ENCODE data around the gene HHAT.

HHAT gene

DNA sequence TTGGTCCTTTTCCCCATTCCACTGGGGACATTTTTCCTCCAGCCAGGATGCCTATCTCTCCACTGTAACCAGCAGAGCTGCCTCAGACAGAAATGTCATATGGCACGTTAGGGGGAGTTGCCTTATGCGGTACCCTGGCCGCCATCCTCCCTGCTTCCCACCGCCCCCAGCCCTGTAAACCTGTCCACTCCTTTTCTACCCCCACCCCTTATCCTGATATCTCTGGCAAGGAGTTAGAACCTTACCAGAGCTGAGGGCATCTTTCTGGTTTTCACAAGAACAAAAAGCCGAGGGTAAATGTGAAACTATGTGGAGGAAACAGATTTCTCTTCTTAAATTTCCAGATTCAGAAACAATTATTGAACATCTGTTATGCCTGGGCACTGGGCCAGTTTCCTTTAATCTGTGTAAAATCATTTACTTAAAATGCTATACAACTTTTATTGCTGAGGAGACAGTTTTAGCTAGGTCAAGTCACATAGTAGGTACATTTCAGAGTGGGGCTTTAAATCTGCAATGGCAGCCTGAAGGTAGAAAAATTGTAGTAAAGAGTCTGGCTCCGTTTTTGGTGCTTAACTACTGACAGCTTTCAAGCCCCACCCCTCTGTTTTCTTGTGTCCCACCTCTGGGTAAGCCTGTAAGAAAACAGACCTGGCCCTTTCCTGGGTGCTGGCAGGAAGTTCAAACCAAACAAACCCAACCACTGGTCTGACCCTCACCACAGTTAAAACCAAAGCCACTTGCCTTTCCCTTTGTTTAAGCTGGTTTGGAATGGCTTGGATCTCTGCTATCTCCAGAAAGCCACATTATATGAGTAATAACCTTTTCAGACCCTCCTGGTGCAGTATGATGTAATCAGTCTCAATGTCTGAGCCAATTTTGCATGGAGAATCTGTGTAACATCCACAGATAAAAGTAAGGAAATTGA, 319.0 kb downstream of the HHAT start:
- Histone ChIP-seq H3K27me3 (ENCODE audit: insufficient read depth, low read length, poor library complexity, severe bottlenecking) (no peaks in the 10 kb centered on the region), H3K4me1 (ENCODE audit: insufficient read depth, low read length, poor library complexity, severe bottlenecking) (peaks cover 10% of the 10 kb centered on the region), H3K9me3 (ENCODE audit: insufficient read depth, low read depth, low read length) (no peaks in the 10 kb centered on the region), H3K4me2 (ENCODE audit: low read depth, low read length, poor library complexity, severe bottlenecking) (no peak overlapping the region), H3K36me3 (ENCODE audit: insufficient read depth, low read length) (no peaks in the 10 kb centered on the region), H3K79me2 (ENCODE audit: insufficient read depth, low read length) (no peaks in the 10 kb centered on the region), H3K4me3 (ENCODE audit: low read length, poor library complexity, severe bottlenecking) (no peak overlapping the region), H3K9ac (ENCODE audit: low read depth, low read length, poor library complexity, severe bottlenecking) (no peak overlapping the region), H3F3A (ENCODE audit: low read depth) (no peaks in the 10 kb centered on the region), H4K20me1 (ENCODE audit: insufficient read depth, low read length, poor library complexity, severe bottlenecking) (no peaks in the 10 kb centered on the region), H2AFZ (ENCODE audit: low read length) (no peak overlapping the region), H3K9me2 (replicated peaks; ENCODE audit: low read depth, low read length) (no peaks in the 10 kb centered on the region)
- TF ChIP-seq, protein P1, sequence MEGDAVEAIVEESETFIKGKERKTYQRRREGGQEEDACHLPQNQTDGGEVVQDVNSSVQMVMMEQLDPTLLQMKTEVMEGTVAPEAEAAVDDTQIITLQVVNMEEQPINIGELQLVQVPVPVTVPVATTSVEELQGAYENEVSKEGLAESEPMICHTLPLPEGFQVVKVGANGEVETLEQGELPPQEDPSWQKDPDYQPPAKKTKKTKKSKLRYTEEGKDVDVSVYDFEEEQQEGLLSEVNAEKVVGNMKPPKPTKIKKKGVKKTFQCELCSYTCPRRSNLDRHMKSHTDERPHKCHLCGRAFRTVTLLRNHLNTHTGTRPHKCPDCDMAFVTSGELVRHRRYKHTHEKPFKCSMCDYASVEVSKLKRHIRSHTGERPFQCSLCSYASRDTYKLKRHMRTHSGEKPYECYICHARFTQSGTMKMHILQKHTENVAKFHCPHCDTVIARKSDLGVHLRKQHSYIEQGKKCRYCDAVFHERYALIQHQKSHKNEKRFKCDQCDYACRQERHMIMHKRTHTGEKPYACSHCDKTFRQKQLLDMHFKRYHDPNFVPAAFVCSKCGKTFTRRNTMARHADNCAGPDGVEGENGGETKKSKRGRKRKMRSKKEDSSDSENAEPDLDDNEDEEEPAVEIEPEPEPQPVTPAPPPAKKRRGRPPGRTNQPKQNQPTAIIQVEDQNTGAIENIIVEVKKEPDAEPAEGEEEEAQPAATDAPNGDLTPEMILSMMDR (conservative IDR thresholded peaks at IDR 0.05; ENCODE audit: low read length): no peak
- TF ChIP-seq EZH2phosphoT487 (IDR thresholded peaks at IDR 0.05; ENCODE audit: borderline replicate concordance): no peak

DNA sequence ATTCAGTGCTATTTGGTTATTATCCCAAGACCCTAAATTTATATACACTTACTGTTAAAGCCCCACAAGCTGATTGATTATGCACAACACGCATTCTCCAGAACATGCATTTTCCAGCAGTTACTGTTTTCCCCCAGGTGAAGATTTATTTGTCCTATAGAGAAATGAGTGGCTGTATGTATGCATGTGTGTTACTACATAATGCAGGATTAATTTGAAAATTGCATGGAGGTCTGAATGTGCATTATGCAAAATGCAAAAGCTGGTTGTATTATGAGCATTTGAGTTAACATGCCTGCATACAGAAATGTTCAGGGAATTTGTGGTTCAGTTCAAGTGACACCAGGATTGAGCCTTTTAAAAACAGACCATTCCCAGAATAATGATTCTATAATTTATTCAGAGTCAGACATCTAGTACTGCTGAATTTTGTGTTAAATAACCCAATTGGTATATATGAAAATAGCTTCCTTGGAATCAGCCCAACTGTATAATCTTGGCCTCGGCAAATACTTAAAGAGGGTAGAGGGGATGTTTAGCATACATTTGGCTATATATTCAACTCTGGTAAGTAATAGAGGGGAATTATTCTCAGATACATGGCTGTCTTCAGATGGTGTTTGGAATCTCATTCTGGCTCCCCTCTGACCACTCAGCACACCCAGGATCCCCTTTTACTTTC, 320.0 kb downstream of the HHAT start:
- H3K36me3 ChIP-seq (ENCODE audit: insufficient read depth, low read length): no peaks in the 10 kb centered on the region
- H2AFZ ChIP-seq (ENCODE audit: low read length): no peak overlapping the region
- TF ChIP-seq, protein P1 (conservative IDR thresholded peaks at IDR 0.05; ENCODE audit: low read length): no peak
- TF ChIP-seq EZH2phosphoT487 (IDR thresholded peaks at IDR 0.05; ENCODE audit: borderline replicate concordance): no peak
- no peak overlapping the region for H3K9ac ChIP-seq (ENCODE audit: low read depth, low read length, poor library complexity, severe bottlenecking)
- H4K20me1 ChIP-seq (ENCODE audit: insufficient read depth, low read length, poor library complexity, severe bottlenecking): no peaks in the 10 kb centered on the region
- H3K4me2 ChIP-seq (ENCODE audit: low read depth, low read length, poor library complexity, severe bottlenecking): no peak overlapping the region
- H3K9me3 ChIP-seq (ENCODE audit: insufficient read depth, low read depth, low read length): no peaks in the 10 kb centered on the region
- H3K9me2 ChIP-seq (replicated peaks; ENCODE audit: low read depth, low read length): no peaks in the 10 kb centered on the region
- H3K27me3 ChIP-seq (ENCODE audit: insufficient read depth, low read length, poor library complexity, severe bottlenecking): no peaks in the 10 kb centered on the region
- no peak overlapping the region for H3K4me3 ChIP-seq (ENCODE audit: low read length, poor library complexity, severe bottlenecking)
- H3F3A ChIP-seq (ENCODE audit: low read depth): no peaks in the 10 kb centered on the region
- no peaks in the 10 kb centered on the region for H3K79me2 ChIP-seq (ENCODE audit: insufficient read depth, low read length)
- H3K4me1 ChIP-seq (ENCODE audit: insufficient read depth, low read length, poor library complexity, severe bottlenecking): peaks cover 10% of the 10 kb centered on the region

DNA sequence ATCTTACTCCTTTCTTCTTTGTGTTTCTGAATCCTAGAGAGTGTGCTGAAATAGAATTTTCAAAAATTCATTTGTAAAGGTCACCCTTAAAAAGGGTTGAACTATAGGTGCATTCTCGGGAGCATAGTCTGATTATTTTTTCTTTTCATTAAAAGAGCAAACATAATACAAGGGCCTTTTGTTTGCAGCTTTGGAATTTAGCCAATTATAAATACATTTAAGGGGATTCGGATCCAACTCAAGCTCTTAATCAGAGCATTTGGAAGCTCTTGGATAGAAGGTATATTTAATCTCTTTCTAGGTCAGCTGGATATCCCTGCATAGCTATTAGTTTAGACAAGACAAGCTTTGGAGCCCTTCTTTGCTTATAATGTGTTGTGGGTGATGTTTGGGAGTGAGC, 321.7 kb downstream of the HHAT start:
- Histone ChIP-seq H3K79me2 (ENCODE audit: insufficient read depth, low read length) (no peaks in the 10 kb centered on the region), H3F3A (ENCODE audit: low read depth) (no peaks in the 10 kb centered on the region), H2AFZ (ENCODE audit: low read length) (no peak overlapping the region), H3K9ac (ENCODE audit: low read depth, low read length, poor library complexity, severe bottlenecking) (no peak overlapping the region), H3K9me3 (ENCODE audit: insufficient read depth, low read depth, low read length) (no peaks in the 10 kb centered on the region), H3K4me1 (ENCODE audit: insufficient read depth, low read length, poor library complexity, severe bottlenecking) (peaks cover 10% of the 10 kb centered on the region), H3K36me3 (ENCODE audit: insufficient read depth, low read length) (no peaks in the 10 kb centered on the region), H3K4me2 (ENCODE audit: low read depth, low read length, poor library complexity, severe bottlenecking) (no peak overlapping the region), H3K27me3 (ENCODE audit: insufficient read depth, low read length, poor library complexity, severe bottlenecking) (no peaks in the 10 kb centered on the region), H3K4me3 (ENCODE audit: low read length, poor library complexity, severe bottlenecking) (no peak overlapping the region), H3K9me2 (replicated peaks; ENCODE audit: low read depth, low read length) (no peaks in the 10 kb centered on the region), H4K20me1 (ENCODE audit: insufficient read depth, low read length, poor library complexity, severe bottlenecking) (no peaks in the 10 kb centered on the region)
- no peak for TF ChIP-seq EZH2phosphoT487 (IDR thresholded peaks at IDR 0.05; ENCODE audit: borderline replicate concordance)
- TF ChIP-seq, protein P1 (conservative IDR thresholded peaks at IDR 0.05; ENCODE audit: low read length): no peak

All from Loucy (cell line).